Smooth muscle cell (in vitro differentiated cells): Measurements from ENCODE around the gene BCAS3. TPM values are rescaled to one million over a fixed set of nuclear protein-coding genes. Genes with fewer than 3 reads are reported as not detected.

Source experiments
- DNase-seq: peaks from one replicate; lab custom pipeline; 2025; ENCODE audit not compliant: unreplicated experiment; lab: John Stamatoyannopoulos, UW
- H2AFZ ChIP-seq: fragments of 200-600 bp; sonication (generic); 2 replicates; pipeline ENCODE4 v1.6.0; 2016; ENCODE audit warnings: antibody characterized with exemption, low read depth, mild to moderate bottlenecking
- H3F3A ChIP-seq: fragments of 200-600 bp; sonication (generic); 2 replicates; pipeline ENCODE4 v1.6.0; 2017; ENCODE audit warnings: antibody characterized with exemption, low read depth
- H3K27ac ChIP-seq: fragments of 200-600 bp; sonication (generic); 2 replicates; pipeline ENCODE4 v1.5.1; 2016; ENCODE audit warnings: low read depth, mild to moderate bottlenecking
- H3K27me3 ChIP-seq: fragments of 200-600 bp; sonication (generic); 2 replicates; pipeline ENCODE4 v1.6.1; 2016; ENCODE audit warnings: low read depth, mild to moderate bottlenecking
- H3K36me3 ChIP-seq: fragments of 200-600 bp; sonication (generic); 2 replicates; pipeline ENCODE4 v1.5.1; 2016; ENCODE audit warnings: low read depth
- H3K4me1 ChIP-seq: fragments of 200-600 bp; sonication (generic); 2 replicates; pipeline ENCODE4 v1.5.1; 2016; ENCODE audit warnings: low read depth
- H3K4me2 ChIP-seq: fragments of 200-600 bp; sonication (generic); 2 replicates; pipeline ENCODE4 v1.6.0; 2016; ENCODE audit warnings: mild to moderate bottlenecking
- H3K4me3 ChIP-seq: fragments of 200-600 bp; sonication (generic); 2 replicates; pipeline ENCODE4 v1.5.1; 2016; ENCODE audit warnings: mild to moderate bottlenecking
- H3K79me2 ChIP-seq: fragments of 200-600 bp; sonication (generic); 2 replicates; pipeline ENCODE4 v1.6.0; 2016; ENCODE audit warnings: low read depth, mild to moderate bottlenecking
- H3K9ac ChIP-seq: fragments of 200-600 bp; sonication (generic); 2 replicates; pipeline ENCODE4 v1.6.0; 2016; ENCODE audit warnings: low read depth
- H3K9me3 ChIP-seq: fragments of 200-600 bp; sonication (generic); replicated peaks from 2 replicates; pipeline ENCODE4 v1.5.1; 2016; ENCODE audit warnings: low read depth
- H4K20me1 ChIP-seq: fragments of 200-600 bp; sonication (generic); 2 replicates; pipeline ENCODE4 v1.6.0; 2016; ENCODE audit warnings: low read depth
- CTCF ChIP-seq: fragments of 200-600 bp; sonication (generic); IDR thresholded peaks from 2 replicates; pipeline ENCODE4 v1.5.1; 2017; ENCODE audit warnings: borderline replicate concordance, mild to moderate bottlenecking, antibody characterized with exemption; ENCODE audit not compliant: insufficient read depth, poor library complexity, severe bottlenecking
- WGBS: methylation state at CpG from one replicate; pipeline ENCODE4 v1.1.7; 2016; ENCODE audit warnings: low lambda C conversion rate; 5-methylcytosine and 5-hydroxymethylcytosine counted together
- polyA plus RNA-seq: library from polyadenylated mRNA; unstranded; fragments of >200 nt; fragmentation: Nextera tagmentation; extraction: Ambion mirVana; gene quantifications from 2 replicates; pipeline ENCODE4 v1.2.1, GENCODE V29; 2016
- total RNA-seq: library from RNA; depleted of rRNA; stranded (reverse); fragments of >200 nt; gene quantifications from 2 replicates; pipeline ENCODE4 v1.2.3, GENCODE V29; 2014

BCAS3 gene
- total and polyA plus RNA-seq, 2 experiments from 2014 or later: 17.2 to 54.5 TPM

GRCh38 chr17:60905709-60906108, 228.1 kb downstream of the BCAS3 start:
- Histone ChIP-seq H3K4me1 (no peaks in the 10 kb centered on the region), H3K27me3 (no peaks in the 10 kb centered on the region), H3K36me3 (no peaks in the 10 kb centered on the region), H2AFZ (no peak overlapping the region), H3K27ac (no peak overlapping the region), H3K9ac (no peak overlapping the region), H3K4me2 (no peak overlapping the region), H3F3A (no peaks in the 10 kb centered on the region), H4K20me1 (no peaks in the 10 kb centered on the region), H3K4me3 (no peak overlapping the region), H3K79me2 (no peaks in the 10 kb centered on the region), H3K9me3 (no peaks in the 10 kb centered on the region)
- DNase-seq: no peak
- 93% methylated on average over 3 of the region's 3 CpGs for WGBS
- no peak for TF ChIP-seq CTCF

- Histone ChIP-seq H3F3A (no peaks in the 10 kb centered on the region), H3K79me2 (no peaks in the 10 kb centered on the region), H4K20me1 (no peaks in the 10 kb centered on the region), H3K4me2 (no peak overlapping the region), H2AFZ (no peak overlapping the region), H3K27ac (no peak overlapping the region), H3K36me3 (no peaks in the 10 kb centered on the region), H3K4me3 (no peak overlapping the region), H3K9ac (no peak overlapping the region), H3K4me1 (no peaks in the 10 kb centered on the region), H3K27me3 (no peaks in the 10 kb centered on the region), H3K9me3 (no peaks in the 10 kb centered on the region)
- DNase-seq: no peak
- no peak for TF ChIP-seq CTCF
- WGBS: 68% methylated on average over 4 of the region's 4 CpGs
Observed at GRCh38 chr17:60908324-60908723, 230.7 kb downstream of the BCAS3 start.

- H3K4me2 ChIP-seq: no peak overlapping the region
- H3K9ac ChIP-seq: no peak overlapping the region
- DNase-seq: no peak
- no peak overlapping the region for H3K4me3 ChIP-seq
- H3K27ac ChIP-seq: no peak overlapping the region
- no peaks in the 10 kb centered on the region for H3K4me1 ChIP-seq
- no peak overlapping the region for H2AFZ ChIP-seq
- no peaks in the 10 kb centered on the region for H3K27me3 ChIP-seq
- WGBS: 93% methylated on average over 1 of the region's 1 CpG
- H3F3A ChIP-seq: no peaks in the 10 kb centered on the region
- H3K9me3 ChIP-seq: no peaks in the 10 kb centered on the region
- no peaks in the 10 kb centered on the region for H3K36me3 ChIP-seq
- H4K20me1 ChIP-seq: no peaks in the 10 kb centered on the region
- TF ChIP-seq CTCF: no peak
- no peaks in the 10 kb centered on the region for H3K79me2 ChIP-seq
Observed at GRCh38 chr17:60909405-60909804, 231.8 kb downstream of the BCAS3 start.

GRCh38 chr17:60910415-60910814, 232.8 kb downstream of the BCAS3 start:
- no peak overlapping the region for H3K4me2 ChIP-seq
- H4K20me1 ChIP-seq: no peaks in the 10 kb centered on the region
- H3K27me3 ChIP-seq: no peaks in the 10 kb centered on the region
- no peak overlapping the region for H3K9ac ChIP-seq
- no peaks in the 10 kb centered on the region for H3K36me3 ChIP-seq
- H3K79me2 ChIP-seq: no peaks in the 10 kb centered on the region
- no peak overlapping the region for H3K4me3 ChIP-seq
- H3K27ac ChIP-seq: no peak overlapping the region
- H3K4me1 ChIP-seq: no peaks in the 10 kb centered on the region
- no peak for TF ChIP-seq CTCF
- 87% methylated on average over 6 of the region's 6 CpGs for WGBS
- no peak overlapping the region for H2AFZ ChIP-seq
- no peak for DNase-seq
- no peaks in the 10 kb centered on the region for H3F3A ChIP-seq
- H3K9me3 ChIP-seq: no peaks in the 10 kb centered on the region
